IMR-90 (cell line): Measurements from ENCODE around the gene MRPL41. TPM values are rescaled to one million over a fixed set of nuclear protein-coding genes. Genes with fewer than 3 reads are reported as not detected.
A peak's percentile ranks its signal among the peaks of the same experiment; 100 is the strongest.

Experiments used
- ATAC-seq: fragments of 200-7000 bp; cut with Tn5 transposase; 2 replicates; pipeline ENCODE4 v1.9.1; 2020; ENCODE audit warnings: low read depth, mild to moderate bottlenecking, moderate library complexity
- BruUV-seq: library from RNA; stranded (reverse); fragments of 400-500 nt; replicated peaks from 2 replicates; lab custom pipeline; 2021; lab: Mats Ljungman, UMichigan
- CTCF ChIA-PET: fragments of 300-600 bp; formaldehyde crosslinking; extraction: SDS; loops from one replicate; lab custom pipeline; 2021; ENCODE audit warnings: antibody characterized with exemption; lab: Yijun Ruan, JAX
- POLR2A ChIA-PET: fragments of 300-600 bp; sonication (Branson Sonifier 250); formaldehyde crosslinking; loops from one replicate; lab custom pipeline; 2022; ENCODE audit warnings: antibody characterized with exemption; ENCODE audit not compliant: unreplicated experiment; lab: Charles Lee
- DNase-seq: peaks from one replicate; pipeline ENCODE4 v3.0.0; 2013
- H2AFZ ChIP-seq: replicated peaks from 2 replicates; pipeline ENCODE3; 2013; ENCODE audit warnings: low read length, mild to moderate bottlenecking; ENCODE audit not compliant: poor library complexity
- H2AK5ac ChIP-seq: 2 replicates; pipeline ENCODE4 v1.6.1; 2013; ENCODE audit warnings: low read depth, low read length, inconsistent platforms
- H2AK9ac ChIP-seq: replicated peaks from 2 replicates; pipeline ENCODE3; 2013; ENCODE audit warnings: mild to moderate bottlenecking, low read depth, low read length, moderate library complexity; ENCODE audit not compliant: poor library complexity
- H2BK120ac ChIP-seq: 2 replicates; pipeline ENCODE4 v1.6.1; 2013; ENCODE audit warnings: low read depth, low read length, inconsistent platforms
- H2BK15ac ChIP-seq: 3 replicates; pipeline ENCODE4 v1.6.1; 2013; ENCODE audit warnings: low read depth, low read length, inconsistent platforms
- H2BK20ac ChIP-seq: 2 replicates; pipeline ENCODE4 v1.6.1; 2013; ENCODE audit warnings: low read depth, mild to moderate bottlenecking, inconsistent platforms, low read length, moderate library complexity
- H2BK5ac ChIP-seq: 2 replicates; pipeline ENCODE4 v1.6.1; 2013; ENCODE audit warnings: mild to moderate bottlenecking, low read depth, low read length, inconsistent platforms; ENCODE audit not compliant: poor library complexity, severe bottlenecking
- H3K14ac ChIP-seq: replicated peaks from 2 replicates; pipeline ENCODE4 v1.6.1; 2013; ENCODE audit warnings: low read depth, low read length, inconsistent platforms
- H3K18ac ChIP-seq: 2 replicates; pipeline ENCODE4 v1.6.1; 2013; ENCODE audit warnings: low read depth, low read length, control low read depth
- H3K23ac ChIP-seq: 2 replicates; pipeline ENCODE4 v1.6.1; 2013; ENCODE audit warnings: low read depth, low read length, inconsistent platforms
- H3K27ac ChIP-seq: 2 replicates; pipeline ENCODE4 v1.5.1; 2013; ENCODE audit warnings: mild to moderate bottlenecking, control low read depth, low read length; ENCODE audit not compliant: insufficient read depth
- H3K27me3 ChIP-seq: 2 replicates; pipeline ENCODE4 v1.6.1; 2013; ENCODE audit warnings: low read length; ENCODE audit not compliant: control insufficient read depth, insufficient read depth
- H3K36me3 ChIP-seq: 2 replicates; pipeline ENCODE4 v1.6.1; 2013; ENCODE audit warnings: low read length, mixed read lengths; ENCODE audit not compliant: control insufficient read depth, insufficient read depth
- H3K4ac ChIP-seq: 2 replicates; pipeline ENCODE4 v1.6.1; 2013; ENCODE audit warnings: low read depth, low read length, inconsistent platforms
- H3K4me1 ChIP-seq: 2 replicates; pipeline ENCODE4 v1.6.1; 2013; ENCODE audit warnings: low read length, mixed read lengths; ENCODE audit not compliant: control insufficient read depth, insufficient read depth
- H3K4me2 ChIP-seq: 2 replicates; pipeline ENCODE4 v1.6.1; 2013; ENCODE audit warnings: low read depth, mild to moderate bottlenecking, control low read depth, low read length, moderate library complexity
- H3K4me3 ChIP-seq: 2 replicates; pipeline ENCODE4 v1.5.1; 2013; ENCODE audit warnings: low read depth, mild to moderate bottlenecking, control low read depth, low read length, moderate library complexity; ENCODE audit not compliant: insufficient read depth
- H3K56ac ChIP-seq: 2 replicates; pipeline ENCODE4 v1.6.1; 2013; ENCODE audit warnings: low read length, inconsistent platforms; ENCODE audit not compliant: insufficient read depth; ENCODE audit errors: extremely low read depth
- H3K79me1 ChIP-seq, 2 experiments: 2 replicates each; pipeline ENCODE4 v1.6.1; 2013; ENCODE audit warnings: low read length in 2 of 2, inconsistent platforms in 1 of 2, low read depth in 1 of 2
- H3K9ac ChIP-seq: 2 replicates; pipeline ENCODE4 v1.6.1; 2013; ENCODE audit warnings: low read depth, low read length, control low read depth
- H3K9me1 ChIP-seq: 2 replicates; pipeline ENCODE4 v1.6.1; 2013; ENCODE audit warnings: low read length, inconsistent platforms; ENCODE audit not compliant: insufficient read depth
- H3K9me3 ChIP-seq: 2 replicates; pipeline ENCODE4 v1.6.1; 2013; ENCODE audit warnings: low read length; ENCODE audit not compliant: control insufficient read depth, insufficient read depth
- H4K20me1 ChIP-seq: 2 replicates; pipeline ENCODE4 v1.6.1; 2013; ENCODE audit warnings: low read length, inconsistent platforms; ENCODE audit not compliant: insufficient read depth
- H4K5ac ChIP-seq: 2 replicates; pipeline ENCODE4 v1.6.1; 2013; ENCODE audit warnings: mild to moderate bottlenecking, low read depth, low read length, control low read depth
- H4K8ac ChIP-seq, 2 experiments: 2 replicates each; pipeline ENCODE4 v1.6.1; 2013; ENCODE audit warnings: low read depth in 2 of 2, low read length in 2 of 2, control low read depth in 1 of 2, inconsistent platforms in 1 of 2
- H4K91ac ChIP-seq: 2 replicates; pipeline ENCODE4 v1.6.1; 2013; ENCODE audit warnings: low read depth, low read length, inconsistent platforms; ENCODE audit not compliant: insufficient read depth
- CEBPB ChIP-seq: IDR thresholded peaks from 2 replicates; pipeline ENCODE4 v1.6.1; 2012; ENCODE audit warnings: low read depth, low read length, improper control_type of control experiment
- CHD1 ChIP-seq: IDR thresholded peaks from 2 replicates; pipeline ENCODE4 v1.6.1; 2012; ENCODE audit warnings: low read depth, low read length, improper control_type of control experiment
- MAFK ChIP-seq: IDR thresholded peaks from 2 replicates; pipeline ENCODE4 v1.6.1; 2012; ENCODE audit warnings: low read depth, low read length, improper control_type of control experiment
- NFE2L2 ChIP-seq: fragments of 150-350 bp; IDR thresholded peaks from 2 replicates; pipeline ENCODE4 v1.6.1; 2016; ENCODE audit warnings: low read depth, mild to moderate bottlenecking, low read length
- POLR2A ChIP-seq: IDR thresholded peaks from 2 replicates; pipeline ENCODE4 v1.6.1; 2012; ENCODE audit warnings: mild to moderate bottlenecking, low read depth, low read length
- SMC3 ChIP-seq: fragments of 150-350 bp; IDR thresholded peaks from 2 replicates; pipeline ENCODE4 v1.6.1; 2016; ENCODE audit warnings: low read depth, mild to moderate bottlenecking, antibody characterized with exemption, low read length, moderate library complexity
- USF2 ChIP-seq: fragments of 150-350 bp; IDR thresholded peaks from 2 replicates; pipeline ENCODE4 v1.6.1; 2017; ENCODE audit warnings: mild to moderate bottlenecking, antibody characterized with exemption, low read length, low read depth
- WGBS, 2 experiments: methylation state at CpG; one replicate each; pipeline versions ENCODE4 v1.1.5 to v1.1.7; 2013; ENCODE audit warnings: missing lambda C conversion rate in 2 of 2; ENCODE audit not compliant: insufficient read length in 1 of 2; ENCODE audit errors: extremely low coverage in 2 of 2; 5-methylcytosine and 5-hydroxymethylcytosine counted together
- dilution Hi-C: fragments of 300-500 bp; cut with HindIII; formaldehyde crosslinking; loops from one replicate; pipeline ENCODE4 v1.14.3; 2018; ENCODE audit warnings: low sequenced_read_pairs; ENCODE audit not compliant: unreplicated experiment
- in situ Hi-C: fragments of 300-500 bp; cut with MboI; formaldehyde crosslinking; loops from 3 replicates; pipeline ENCODE4 v1.14.3; 2019; ENCODE audit warnings: low sequenced_read_pairs, inconsistent platforms, mixed read lengths
- intact Hi-C: fragments of 100-400 bp; cut with micrococcal nuclease; formaldehyde crosslinking; loops from 2 replicates; pipeline ENCODE4 v1.10.0; 2022
- polyA plus RNA-seq, 3 experiments: library from polyadenylated mRNA; depleted of rRNA; stranded (reverse); fragments of >200 nt; gene quantifications; 2 replicates each; pipeline ENCODE4 v1.2.3, GENCODE V29; 2012; ENCODE audit warnings: low replicate concordance in 1 of 3
- total RNA-seq: library from RNA; depleted of rRNA; stranded (reverse); fragments of >200 nt; gene quantifications from 2 replicates; pipeline ENCODE4 v1.2.3, GENCODE V29; 2012

Gene MRPL41
- total and polyA plus RNA-seq, 2 of the 4 experiments (the other 2 are of a cell fraction) = 15.6 to 38.9 TPM

- Histone ChIP-seq H3K9me1 (no peaks in the 10 kb centered on the region), H2AFZ (no peak overlapping the region), H2AK9ac (peak overlapping the region; percentile 1), H3K27me3 (no peaks in the 10 kb centered on the region), H3K9me3 (no peaks in the 10 kb centered on the region), H2BK20ac (no peak overlapping the region), H3K4me2 (peak overlapping the region; percentile 93), H2BK5ac (no peak overlapping the region), H2AK5ac (no peak overlapping the region), H3K79me1 (peaks cover 7 to 43% of the 10 kb centered on the region in 2 experiments), H3K18ac (no peak overlapping the region), H4K20me1 (peaks cover 10% of the 10 kb centered on the region; the same call in 1 of the 2 replicates), H3K4me3 (no peak overlapping the region; the same call in 1 of the 2 replicates), H3K9ac (peak overlapping the region; percentile 62; the same call in 1 of the 2 replicates), H4K8ac (no peak overlapping the region), H2BK120ac (no peak overlapping the region), H4K5ac (no peak overlapping the region), H3K36me3 (peaks cover 30% of the 10 kb centered on the region), H2BK15ac (no peak overlapping the region), H3K14ac (no peak overlapping the region), H3K27ac (no peak overlapping the region; the same call in 1 of the 2 replicates), H3K4ac (no peak overlapping the region), H3K56ac (no peak overlapping the region), H3K4me1 (peaks cover 7% of the 10 kb centered on the region), H4K91ac (no peak overlapping the region), H3K23ac (peak overlapping the region; percentile 69)
- TF ChIP-seq NFE2L2 (no peak), USF2 (no peak), MAFK (no peak), POLR2A (no peak), SMC3 (no peak), CEBPB (no peak), CHD1 (no peak)
- ChIA-PET CTCF (interaction anchor here (1.9 kb wide), 1 partner anchor 10 kb away, joined by 5 read pairs; no protein-coding TSS in a partner anchor), POLR2A (no interaction called here)
- no peak for ATAC-seq
- in situ Hi-C loops (no loop called here), dilution Hi-C loops (no loop called here), intact Hi-C loops (no loop called here)
- DNase-seq = no peak
- no TSS peak for BruUV-seq
- WGBS, 2 experiments = 94% methylated on average over 3 of the region's 6 CpGs; no CpG with 5 or more reads in 1 of the 2 experiments
Observed at GRCh38 chr9:137588891-137589290, 37.2 kb downstream of the MRPL41 start.
